ENCODE measurements around the gene SPAG4.

SPAG4 gene

GRCh38 chr20:35660122-35660937 is 44.7 kb downstream of the SPAG4 start:
- no peak for DNase-seq

GRCh38 chr20:35661053-35661452 is 45.4 kb downstream of the SPAG4 start:
- no peak for DNase-seq

- DNase-seq, result no peak
Measured at GRCh38 chr20:35661908-35662307, 46.3 kb downstream of the SPAG4 start.

- no peak for DNase-seq
Measured at GRCh38 chr20:35662551-35662950, 46.9 kb downstream of the SPAG4 start.

- peak; percentile 77 for DNase-seq
Measured at GRCh38 chr20:35663516-35664465, 48.2 kb downstream of the SPAG4 start.

- peak; percentile 93 for DNase-seq
Measured at GRCh38 chr20:35664466-35665206, 49.0 kb downstream of the SPAG4 start, which contains the start of the genes CPNE1 and RBM12. Gene CPNE1 (minus strand): TSS chr20:35664900. CDS start chr20:35632923, 31,977 bp downstream. Gene RBM12 (minus strand): TSS chr20:35664900. CDS start chr20:35655322, 9,578 bp downstream.

GRCh38 chr20:35665949-35666288 is 50.3 kb downstream of the SPAG4 start:
- no peak for DNase-seq

GRCh38 chr20:35669221-35669620 is 53.6 kb downstream of the SPAG4 start:
- DNase-seq, result no peak

GRCh38 chr20:35669681-35670080 is 54.1 kb downstream of the SPAG4 start:
- no peak for DNase-seq

Data from CD4-positive, alpha-beta T cell treated with Interferon gamma for 1 hour (primary cell).